GM21528 (cell line): ENCODE results near the gene ESR2.

Experiments used
- ATAC-seq: cut with Tn5 transposase; IDR thresholded peaks from one replicate; pipeline ENCODE4 v1.9.1; 2021; ENCODE audit warnings: mild to moderate bottlenecking, moderate library complexity; ENCODE audit not compliant: unreplicated experiment, low FRiP score

The ESR2 gene

GRCh38 chr14:64272019-64272418, 22.2 kb downstream of the ESR2 start:
- no peak for ATAC-seq

DNA sequence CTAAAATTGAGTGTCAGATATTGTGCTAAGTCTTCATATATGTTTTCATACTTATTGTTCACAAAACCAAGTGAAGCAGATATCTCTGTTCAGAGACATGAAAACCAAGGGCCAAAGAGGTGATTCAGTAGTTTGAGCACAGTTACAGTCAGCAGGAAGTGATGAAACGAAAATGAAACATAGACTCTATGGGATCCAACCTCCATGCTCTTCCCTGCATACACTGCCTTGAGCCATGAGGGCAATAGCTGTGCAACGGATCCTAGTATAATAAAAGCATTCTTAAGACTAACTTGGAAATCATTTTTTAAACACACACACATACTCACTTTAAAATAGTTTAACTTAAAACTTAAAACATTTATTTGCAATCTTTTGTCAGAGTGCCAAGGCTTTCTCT, 27.9 kb downstream of the ESR2 start:
- no peak for ATAC-seq

- no peak for ATAC-seq
Measured at GRCh38 chr14:64265222-64265621, 28.9 kb downstream of the ESR2 start.

DNA sequence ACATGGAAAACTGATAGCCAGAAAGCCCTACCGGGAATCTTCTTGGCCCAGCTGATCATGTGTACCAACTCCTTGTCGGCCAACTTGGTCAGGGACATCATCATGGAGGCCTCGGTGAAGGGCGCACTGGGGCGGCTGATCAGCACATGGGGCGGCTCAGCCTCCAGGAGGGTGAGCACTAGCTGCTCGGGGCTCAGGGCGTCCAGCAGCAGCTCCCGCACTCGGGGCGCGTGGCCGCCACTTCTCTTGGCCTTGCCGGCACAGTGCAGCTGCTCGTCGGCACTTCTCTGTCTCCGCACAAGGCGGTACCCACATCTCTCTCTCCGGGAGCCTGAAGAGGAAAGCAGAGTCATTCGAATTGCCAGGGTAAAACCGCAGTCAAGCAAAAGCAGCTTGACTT, 33.8 kb downstream of the ESR2 start:
- no peak for ATAC-seq

DNA sequence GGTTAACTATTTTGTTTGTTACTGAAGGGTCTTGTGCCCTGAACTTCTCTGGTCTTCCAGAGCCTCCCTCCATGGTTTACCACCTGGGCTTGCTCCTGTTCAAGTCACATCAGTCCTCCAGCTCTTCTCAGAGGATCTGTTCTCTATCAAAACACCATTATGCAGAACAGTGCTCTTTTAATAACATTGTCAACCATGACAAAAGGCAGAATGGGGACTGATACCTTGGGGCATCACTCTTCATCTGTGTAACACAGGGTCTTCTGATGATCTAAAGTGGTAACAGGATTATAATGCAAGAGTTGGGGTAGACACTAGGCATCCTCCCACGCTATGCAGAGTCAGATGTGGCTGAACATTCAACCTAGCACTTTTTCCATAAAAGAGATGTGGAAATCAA, 38.4 kb downstream of the ESR2 start:
- ATAC-seq: no peak

DNA sequence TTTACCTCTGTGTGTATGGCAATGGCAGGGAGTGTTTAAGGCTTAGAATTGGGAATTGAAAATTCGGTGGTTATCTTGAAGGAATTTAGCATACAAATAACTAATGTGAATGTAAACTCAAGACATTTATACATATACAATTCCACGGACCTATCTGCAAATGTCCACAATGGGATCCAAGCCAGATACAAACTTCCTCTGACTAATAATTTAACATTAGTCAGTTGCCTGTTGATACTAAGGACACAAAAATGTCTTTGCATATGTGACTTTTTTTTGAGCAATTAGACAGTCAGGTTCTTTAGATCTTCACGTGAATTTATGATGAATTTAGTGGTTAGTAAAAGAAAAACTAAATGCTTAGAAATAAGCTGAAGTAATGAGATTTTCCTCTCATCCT, 40.5 kb downstream of the ESR2 start:
- ATAC-seq: no peak

GRCh38 chr14:64249363-64249762, 44.8 kb downstream of the ESR2 start:
- no peak for ATAC-seq

GRCh38 chr14:64248689-64249088, 45.5 kb downstream of the ESR2 start:
- no peak for ATAC-seq

GRCh38 chr14:64247195-64247594, 47.0 kb downstream of the ESR2 start:
- ATAC-seq: no peak

DNA sequence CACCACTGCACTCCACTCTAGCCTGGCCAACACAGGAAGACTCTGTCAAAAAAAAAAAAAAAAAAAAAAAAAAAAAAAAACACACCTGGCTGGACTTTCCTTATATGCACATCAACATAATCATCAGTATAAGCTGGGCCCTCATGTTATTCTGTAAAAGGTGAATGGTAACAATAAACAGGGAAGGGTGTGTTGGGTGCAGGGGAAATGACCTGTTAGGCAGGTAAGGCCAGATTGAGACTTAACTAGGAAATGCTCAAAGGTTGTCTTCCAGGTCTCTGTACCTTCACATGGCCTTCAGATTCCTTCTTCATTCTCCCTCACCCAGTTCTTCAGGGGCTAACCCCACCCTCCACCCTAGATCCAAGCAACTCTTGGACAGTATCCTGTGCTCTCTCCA, 47.5 kb downstream of the ESR2 start:
- ATAC-seq: no peak

DNA sequence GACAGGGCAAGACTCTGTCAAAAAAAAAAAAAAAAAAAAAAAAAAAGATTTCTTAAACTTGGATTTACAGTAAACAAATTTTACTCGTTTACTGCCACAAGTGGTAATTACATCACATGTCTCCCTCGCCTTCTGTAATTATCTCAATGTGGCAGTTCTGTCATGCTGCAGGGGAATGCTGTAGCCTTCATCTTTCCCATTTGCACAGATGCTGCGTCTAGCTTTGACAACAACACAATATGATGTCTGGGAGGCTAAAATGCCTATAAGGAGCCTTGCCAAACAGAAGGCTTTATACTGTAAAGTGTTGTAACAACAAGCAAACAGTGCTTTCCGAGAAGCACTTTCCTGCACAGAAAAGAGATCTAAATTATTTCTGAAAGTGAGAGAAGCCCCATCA, 48.7 kb downstream of the ESR2 start:
- no peak for ATAC-seq

DNA sequence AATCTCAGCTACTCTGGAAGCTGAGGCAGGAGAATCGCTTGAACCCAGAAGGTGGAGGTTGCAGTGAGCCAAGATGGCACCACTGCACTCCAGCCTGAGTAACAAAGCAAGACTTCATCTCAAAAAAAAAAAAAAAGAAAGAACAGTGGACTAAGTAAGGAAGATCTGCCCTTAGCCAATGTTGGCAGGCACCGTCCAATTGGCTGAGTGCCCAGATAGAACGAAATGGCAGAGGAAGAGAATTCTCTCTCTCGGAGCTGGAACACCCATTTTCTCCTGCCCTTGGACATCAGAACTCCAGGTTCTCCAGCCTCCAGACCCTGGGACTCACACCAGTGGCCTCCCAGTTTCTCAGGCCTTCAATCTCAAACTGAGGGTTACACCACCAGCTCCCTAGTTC, 49.9 kb downstream of the ESR2 start:
- ATAC-seq: no peak

GRCh38 chr14:64238631-64239030, 55.5 kb downstream of the ESR2 start:
- no peak for ATAC-seq

- ATAC-seq: no peak
Measured at GRCh38 chr14:64238049-64238448, 56.1 kb downstream of the ESR2 start.

GRCh38 chr14:64235652-64236640, 58.2 kb downstream of the ESR2 start:
- peak; percentile 76 for ATAC-seq

GRCh38 chr14:64234877-64235651, 59.1 kb downstream of the ESR2 start:
- ATAC-seq: peak; percentile 10

GRCh38 chr14:64233531-64234190, 60.5 kb downstream of the ESR2 start:
- no peak for ATAC-seq

GRCh38 chr14:64232944-64233343, 61.2 kb downstream of the ESR2 start:
- ATAC-seq: no peak

DNA sequence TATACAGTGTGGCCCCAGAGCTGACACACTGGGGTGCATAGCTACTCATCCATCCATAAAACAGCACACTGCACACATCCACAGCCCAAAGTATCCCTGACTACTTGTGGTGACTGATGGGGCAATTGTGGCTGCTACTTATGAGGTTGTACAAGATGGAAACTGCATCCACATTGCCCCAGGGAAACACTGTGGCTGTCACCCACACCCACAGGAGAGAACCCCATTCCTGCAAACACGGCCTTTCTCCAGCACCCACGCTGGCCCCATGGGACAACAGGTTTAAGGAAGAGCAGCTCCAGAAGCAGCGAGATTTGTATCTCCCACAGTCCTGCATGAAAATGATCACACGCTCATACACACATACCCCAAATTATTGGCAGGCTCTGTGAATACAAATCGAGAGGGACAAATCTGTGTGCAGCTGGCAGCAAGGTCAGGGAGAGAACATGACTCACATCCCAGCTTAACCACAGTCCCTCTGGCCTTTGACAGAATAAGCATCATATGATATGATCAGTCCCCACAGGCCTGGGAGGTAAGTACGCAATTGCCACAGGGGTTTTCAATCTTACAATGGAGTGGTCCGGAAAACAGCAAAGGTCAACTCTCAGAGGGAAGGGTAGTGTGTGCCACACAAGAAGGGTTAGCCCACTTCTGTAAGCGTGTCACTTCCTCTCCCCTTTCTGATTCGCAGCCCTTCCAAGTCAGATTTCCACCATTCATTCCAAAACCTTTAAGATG, 61.9 kb downstream of the ESR2 start:
- ATAC-seq: no peak

- ATAC-seq: no peak
Measured at GRCh38 chr14:64229489-64229888, 64.7 kb downstream of the ESR2 start.
